Adrenal gland (tissue), 5 donors: ENCODE measurements around the gene CDCA4.

Experiments used
- POLR2A ChIP-seq, 2 donors: fragments of 450-650 bp; IDR thresholded peaks; one replicate each; pipeline ENCODE4 v1.6.1; 2017; ENCODE audit warnings: antibody characterized with exemption in 2 of 2, mild to moderate bottlenecking in 2 of 2, moderate library complexity in 1 of 2
- TF ChIP-seq, protein P1 (sequence below), 6 experiments: fragments of 450-650 bp in 4 of 6; fragments of 200-600 bp in 2 of 6; sonication (generic) in 1 of 6; IDR thresholded peaks; 1 replicate in 5 of 6; 2 replicates in 1 of 6; pipeline versions ENCODE4 v1.5.1 to v1.8.0; 2016 to 2021; ENCODE audit warnings: antibody characterized with exemption in 6 of 6, mild to moderate bottlenecking in 2 of 6, moderate library complexity in 1 of 6
- donor health status: DM: no; HTN: no; CAD: no.

DNA sequence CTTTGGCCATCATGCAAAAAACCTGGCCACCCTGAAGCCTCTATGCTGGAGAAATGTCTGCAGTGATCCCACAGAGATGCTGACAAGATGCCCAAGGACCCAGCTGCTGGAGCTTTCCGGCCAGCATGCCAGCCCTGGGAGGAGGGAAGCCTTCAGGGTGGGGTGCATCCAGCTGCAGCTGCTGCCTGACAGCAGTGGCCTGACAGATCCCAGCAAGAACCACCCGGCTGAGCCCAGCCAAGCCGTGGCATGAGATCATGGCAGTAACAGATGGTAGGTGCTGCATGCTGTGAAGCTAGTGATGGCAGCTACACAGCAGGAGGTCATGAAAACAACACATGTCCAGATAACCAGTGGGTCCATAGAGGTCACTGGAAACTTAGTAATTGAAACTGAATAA is 21.5 kb downstream of the CDCA4 start:
- TF ChIP-seq, protein P1, sequence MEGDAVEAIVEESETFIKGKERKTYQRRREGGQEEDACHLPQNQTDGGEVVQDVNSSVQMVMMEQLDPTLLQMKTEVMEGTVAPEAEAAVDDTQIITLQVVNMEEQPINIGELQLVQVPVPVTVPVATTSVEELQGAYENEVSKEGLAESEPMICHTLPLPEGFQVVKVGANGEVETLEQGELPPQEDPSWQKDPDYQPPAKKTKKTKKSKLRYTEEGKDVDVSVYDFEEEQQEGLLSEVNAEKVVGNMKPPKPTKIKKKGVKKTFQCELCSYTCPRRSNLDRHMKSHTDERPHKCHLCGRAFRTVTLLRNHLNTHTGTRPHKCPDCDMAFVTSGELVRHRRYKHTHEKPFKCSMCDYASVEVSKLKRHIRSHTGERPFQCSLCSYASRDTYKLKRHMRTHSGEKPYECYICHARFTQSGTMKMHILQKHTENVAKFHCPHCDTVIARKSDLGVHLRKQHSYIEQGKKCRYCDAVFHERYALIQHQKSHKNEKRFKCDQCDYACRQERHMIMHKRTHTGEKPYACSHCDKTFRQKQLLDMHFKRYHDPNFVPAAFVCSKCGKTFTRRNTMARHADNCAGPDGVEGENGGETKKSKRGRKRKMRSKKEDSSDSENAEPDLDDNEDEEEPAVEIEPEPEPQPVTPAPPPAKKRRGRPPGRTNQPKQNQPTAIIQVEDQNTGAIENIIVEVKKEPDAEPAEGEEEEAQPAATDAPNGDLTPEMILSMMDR (IDR thresholded peaks at IDR 0.05): no peak
- TF ChIP-seq POLR2A (IDR thresholded peaks at IDR 0.05): no peak
